Sigmoid colon (tissue), 7 donors: ENCODE results near the gene SNAPC5. TPM values are rescaled to one million over a fixed set of nuclear protein-coding genes. Genes with fewer than 3 reads are reported as not detected.
"Not testable (repeated sequence)": the region's sequence is repeated elsewhere in the genome, so short reads cannot be mapped to it uniquely, and the experiment has no call there.

Experiments used
- DNase-seq: peaks from one replicate; pipeline ENCODE4 v3.0.0-alpha.2; 2019
- H3K27ac ChIP-seq, 4 donors: fragments of 200-600 bp; sonication (generic); one replicate each; pipeline ENCODE4 v1.5.1; 2016 to 2019; ENCODE audit warnings: mild to moderate bottlenecking in 1 of 4
- H3K27me3 ChIP-seq, 3 donors: fragments of 200-600 bp; sonication (generic); one replicate each; pipeline ENCODE4 v1.5.1; 2019; ENCODE audit warnings: mild to moderate bottlenecking in 1 of 3
- H3K36me3 ChIP-seq, 4 donors: fragments of 200-600 bp; sonication (generic); one replicate each; pipeline ENCODE4 v1.5.1; 2016 to 2019
- H3K4me1 ChIP-seq, 4 donors: fragments of 200-600 bp; sonication (generic); one replicate each; pipeline ENCODE4 v1.5.1; 2017 to 2019
- H3K4me3 ChIP-seq, 4 donors: fragments of 200-600 bp; sonication (generic); one replicate each; pipeline ENCODE4 v1.5.1; 2017 to 2019; ENCODE audit warnings: mild to moderate bottlenecking in 2 of 4, moderate library complexity in 1 of 4
- H3K9me3 ChIP-seq, 4 donors: fragments of 200-600 bp in 3 of 4; sonication (generic) in 3 of 4; one replicate each; pipeline versions ENCODE4 v1.5.1 to v1.6.1; 2013 to 2019
- EP300 ChIP-seq, 4 donors: sonication (generic); formaldehyde crosslinking; IDR thresholded peaks; one replicate each; pipeline ENCODE4 v1.6.1; 2017; ENCODE audit warnings: antibody characterized with exemption in 4 of 4
- POLR2A ChIP-seq, 2 donors: fragments of 450-650 bp; IDR thresholded peaks; one replicate each; pipeline ENCODE4 v1.6.1; 2016; ENCODE audit warnings: antibody characterized with exemption in 2 of 2, mild to moderate bottlenecking in 2 of 2, moderate library complexity in 2 of 2
- POLR2AphosphoS5 ChIP-seq, 4 donors: sonication (generic); formaldehyde crosslinking; IDR thresholded peaks; one replicate each; pipeline ENCODE4 v1.6.1; 2017; ENCODE audit warnings: antibody characterized with exemption in 4 of 4
- WGBS, 2 donors: extraction: QIAGEN DNeasy Blood & Tissue Kit; methylation state at CpG; one replicate each; pipeline ENCODE4 v1.1.7; 2013; 5-methylcytosine and 5-hydroxymethylcytosine counted together
- intact Hi-C: fragments of 100-400 bp; cut with DNase I; formaldehyde crosslinking; loops from one replicate; pipeline ENCODE4 v1.15.1; 2023
- polyA plus RNA-seq, 3 donors: library from polyadenylated mRNA; stranded (reverse); fragments of 200-250 nt; gene quantifications; one replicate each; pipeline ENCODE4 v1.2.3, GENCODE V29; 2013
- total RNA-seq, 4 donors: library from RNA; depleted of rRNA; stranded (reverse); fragments of >200 nt; gene quantifications; one replicate each; pipeline ENCODE4 v1.1.0, GENCODE V29; 2016
- TF ChIP-seq, protein P1 (sequence below), 4 experiments: fragments of 450-650 bp in 3 of 4; fragments of 200-600 bp in 1 of 4; IDR thresholded peaks; one replicate each; pipeline ENCODE4 v1.5.1; 2016 to 2019; ENCODE audit warnings: antibody characterized with exemption in 4 of 4, mild to moderate bottlenecking in 3 of 4, moderate library complexity in 2 of 4
- donor health status: healthy with polysubstance abuse.
- donor health status: Bipolar disorder and iron deficiency.
- donor health status: healthy.

The SNAPC5 gene
- total and polyA plus RNA-seq, 7 donors: 16.6 to 65.5 (median 38.6) TPM

DNA sequence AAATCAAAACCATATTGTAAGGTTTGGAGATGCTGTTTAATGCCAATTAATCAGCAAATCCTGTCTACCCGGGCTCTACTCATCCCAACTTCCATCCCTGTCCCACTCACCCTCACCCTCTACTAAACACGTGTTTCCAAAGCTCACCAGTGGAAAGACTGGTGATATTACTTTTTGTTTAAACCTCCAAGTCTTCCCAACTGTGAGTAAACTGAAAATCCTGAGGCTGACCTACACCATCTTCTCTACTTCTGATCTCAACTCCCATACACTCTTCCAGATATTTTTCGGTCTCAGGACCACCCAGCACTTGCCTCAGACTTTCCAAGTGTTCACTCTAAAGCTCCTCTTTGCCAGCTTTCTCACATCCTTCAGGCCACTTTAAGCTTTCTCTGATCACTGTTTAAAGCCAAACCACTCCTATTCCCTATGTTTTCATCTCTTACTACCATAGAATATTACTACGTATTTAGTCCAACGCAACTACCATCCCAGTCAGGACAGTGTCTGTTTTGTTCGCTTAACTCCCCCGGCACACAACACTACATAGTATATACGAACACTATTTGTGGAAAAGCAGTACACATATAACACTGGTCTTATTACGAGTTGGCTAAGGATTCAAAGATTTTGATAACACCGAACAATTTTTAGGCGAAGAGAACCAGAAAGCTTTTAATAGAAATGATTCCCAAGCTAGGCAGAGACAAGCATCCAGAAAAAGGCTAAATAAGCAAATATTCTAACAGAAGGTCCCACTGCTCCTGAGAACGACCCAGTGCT is 6.4 kb upstream of the SNAPC5 start:
- Histone ChIP-seq H3K9me3 (no peaks in the 10 kb centered on the region), H3K27ac (peak overlapping the region; percentile 88 to 90 (median 89)), H3K27me3 (no peaks in the 10 kb centered on the region), H3K4me1 (peaks cover 0 to 30% (median 22%) of the 10 kb centered on the region in 4 donors), H3K4me3 (peak overlapping the region; percentile 65 to 87 (median 78)), H3K36me3 (peaks cover 18 to 45% (median 36%) of the 10 kb centered on the region in 4 donors)
- intact Hi-C loops: loop anchor here (2.0 to 5.0 kb wide), 3 partner anchors 117 to 348 kb away; partner anchors contain the start of genes MAP2K1 and TIPIN
- TF ChIP-seq POLR2AphosphoS5 (IDR thresholded peaks at IDR 0.05) (no peak), POLR2A (IDR thresholded peaks at IDR 0.05) (no peak)
- 1% methylated on average over 12 of the region's 12 CpGs for WGBS, 2 donors
- DNase-seq: no peak

DNA sequence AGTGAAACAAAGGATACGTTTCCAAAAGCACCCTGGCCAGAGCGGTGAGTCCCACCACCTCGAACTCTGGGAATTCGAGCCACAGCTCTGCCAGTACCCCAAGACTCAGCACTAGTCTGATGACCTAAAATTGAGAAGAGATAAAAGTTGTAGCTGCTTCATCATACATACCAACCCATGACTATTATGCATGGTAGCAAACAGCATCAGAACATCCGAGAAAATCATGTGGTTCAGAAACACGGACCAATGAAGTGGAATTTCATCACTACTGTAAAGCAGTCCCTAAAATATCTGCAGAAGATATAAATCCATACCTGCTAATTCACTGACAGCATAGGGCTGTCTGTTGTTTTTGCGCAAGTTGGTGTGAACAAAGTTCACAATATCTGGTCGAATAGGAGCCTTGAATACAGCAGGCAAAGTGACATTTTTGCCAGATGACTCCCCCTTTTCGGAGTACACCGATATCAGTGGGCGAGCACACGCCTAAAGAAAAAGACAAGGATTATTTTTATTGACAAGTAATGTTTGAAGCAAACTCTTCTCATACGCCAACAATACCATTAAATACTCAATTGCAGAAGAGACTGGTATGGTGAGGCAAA is 5.6 kb upstream of the SNAPC5 start:
- not testable (repeated sequence) for DNase-seq, H3K9me3 ChIP-seq, H3K27me3 ChIP-seq
- Histone ChIP-seq H3K36me3 (peaks cover 25 to 53% (median 44%) of the 10 kb centered on the region in 4 donors), H3K4me1 (peaks cover 0 to 35% (median 25%) of the 10 kb centered on the region in 4 donors), H3K27ac (peak overlapping the region in 3 of 4 donors; percentile 88 to 90 (median 89)), H3K4me3 (peak overlapping the region in 3 of 4 donors; percentile 72 to 87 (median 85))
- WGBS, 2 donors: 32 to 59% methylated on average over 13 of the region's 13 CpGs
- intact Hi-C loops: loop anchor here (5.0 kb wide), 1 partner anchor 349 kb away; no protein-coding TSS in a partner anchor

DNA sequence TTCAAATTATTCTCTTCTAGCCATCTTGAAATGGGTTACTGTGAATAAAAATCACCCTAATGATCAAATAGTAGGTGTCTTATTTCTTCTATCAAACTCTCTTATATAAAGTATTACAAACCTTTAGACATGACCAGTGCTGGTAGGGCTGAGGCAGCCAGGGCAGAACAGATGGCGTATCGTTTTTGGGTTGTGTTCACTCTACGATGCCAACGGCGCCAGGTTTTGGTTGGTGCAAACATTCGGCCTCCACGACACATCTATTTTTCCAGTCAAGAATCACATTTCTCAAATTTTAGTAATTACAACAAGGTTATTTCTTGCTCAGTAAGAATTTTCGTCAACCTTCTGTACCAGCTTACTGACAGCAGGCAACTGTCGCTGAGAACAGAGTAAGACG is 4.9 kb upstream of the SNAPC5 start:
- H3K27me3 ChIP-seq: no peaks in the 10 kb centered on the region
- intact Hi-C loops: loop anchor here (5.0 kb wide), 1 partner anchor 350 kb away; no protein-coding TSS in a partner anchor
- no peaks in the 10 kb centered on the region for H3K9me3 ChIP-seq
- H3K4me1 ChIP-seq: peaks cover 0 to 39% (median 30%) of the 10 kb centered on the region in 4 donors
- H3K36me3 ChIP-seq: peaks cover 25 to 54% (median 45%) of the 10 kb centered on the region in 4 donors
- no peak for DNase-seq
- H3K4me3 ChIP-seq: no peak overlapping the region
- 76 to 77% methylated on average over 10 of the region's 10 CpGs for WGBS, 2 donors
- TF ChIP-seq, protein P1, sequence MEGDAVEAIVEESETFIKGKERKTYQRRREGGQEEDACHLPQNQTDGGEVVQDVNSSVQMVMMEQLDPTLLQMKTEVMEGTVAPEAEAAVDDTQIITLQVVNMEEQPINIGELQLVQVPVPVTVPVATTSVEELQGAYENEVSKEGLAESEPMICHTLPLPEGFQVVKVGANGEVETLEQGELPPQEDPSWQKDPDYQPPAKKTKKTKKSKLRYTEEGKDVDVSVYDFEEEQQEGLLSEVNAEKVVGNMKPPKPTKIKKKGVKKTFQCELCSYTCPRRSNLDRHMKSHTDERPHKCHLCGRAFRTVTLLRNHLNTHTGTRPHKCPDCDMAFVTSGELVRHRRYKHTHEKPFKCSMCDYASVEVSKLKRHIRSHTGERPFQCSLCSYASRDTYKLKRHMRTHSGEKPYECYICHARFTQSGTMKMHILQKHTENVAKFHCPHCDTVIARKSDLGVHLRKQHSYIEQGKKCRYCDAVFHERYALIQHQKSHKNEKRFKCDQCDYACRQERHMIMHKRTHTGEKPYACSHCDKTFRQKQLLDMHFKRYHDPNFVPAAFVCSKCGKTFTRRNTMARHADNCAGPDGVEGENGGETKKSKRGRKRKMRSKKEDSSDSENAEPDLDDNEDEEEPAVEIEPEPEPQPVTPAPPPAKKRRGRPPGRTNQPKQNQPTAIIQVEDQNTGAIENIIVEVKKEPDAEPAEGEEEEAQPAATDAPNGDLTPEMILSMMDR (IDR thresholded peaks at IDR 0.05): no peak
- no peak for TF ChIP-seq POLR2A (IDR thresholded peaks at IDR 0.05)
- TF ChIP-seq POLR2AphosphoS5 (IDR thresholded peaks at IDR 0.05): no peak
- no peak for TF ChIP-seq EP300 (IDR thresholded peaks at IDR 0.05)
- H3K27ac ChIP-seq: no peak overlapping the region

DNA sequence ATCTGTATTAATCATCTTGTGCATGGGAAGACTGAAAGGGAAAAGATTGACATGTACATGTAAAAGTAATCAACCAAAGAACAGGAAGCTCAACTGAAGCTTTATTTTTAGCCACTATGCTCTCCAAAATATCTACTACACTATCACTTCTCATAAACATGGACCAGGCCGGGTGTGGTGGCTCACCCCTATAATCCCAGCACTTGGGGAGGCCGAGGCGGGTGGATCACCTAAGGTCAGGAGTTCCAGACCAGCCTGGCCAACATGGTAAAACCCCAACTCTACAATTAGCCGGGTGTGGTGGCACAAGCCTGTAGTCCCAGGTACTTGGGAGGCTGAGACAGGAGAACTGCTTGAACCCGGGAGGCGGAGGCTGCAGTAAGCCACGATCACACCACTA is 2.8 kb upstream of the SNAPC5 start:
- H3K27ac ChIP-seq, H3K4me3 ChIP-seq, H3K27me3 ChIP-seq, H3K9me3 ChIP-seq, DNase-seq: not testable (repeated sequence)
- peaks cover 0 to 42% (median 36%) of the 10 kb centered on the region in 4 donors for H3K4me1 ChIP-seq
- intact Hi-C loops: loop anchor here (5.0 kb wide), 1 partner anchor 352 kb away; no protein-coding TSS in a partner anchor
- WGBS, 2 donors: 79 to 86% methylated on average over 7 of the region's 7 CpGs
- H3K36me3 ChIP-seq: peaks cover 25 to 55% (median 45%) of the 10 kb centered on the region in 4 donors

DNA sequence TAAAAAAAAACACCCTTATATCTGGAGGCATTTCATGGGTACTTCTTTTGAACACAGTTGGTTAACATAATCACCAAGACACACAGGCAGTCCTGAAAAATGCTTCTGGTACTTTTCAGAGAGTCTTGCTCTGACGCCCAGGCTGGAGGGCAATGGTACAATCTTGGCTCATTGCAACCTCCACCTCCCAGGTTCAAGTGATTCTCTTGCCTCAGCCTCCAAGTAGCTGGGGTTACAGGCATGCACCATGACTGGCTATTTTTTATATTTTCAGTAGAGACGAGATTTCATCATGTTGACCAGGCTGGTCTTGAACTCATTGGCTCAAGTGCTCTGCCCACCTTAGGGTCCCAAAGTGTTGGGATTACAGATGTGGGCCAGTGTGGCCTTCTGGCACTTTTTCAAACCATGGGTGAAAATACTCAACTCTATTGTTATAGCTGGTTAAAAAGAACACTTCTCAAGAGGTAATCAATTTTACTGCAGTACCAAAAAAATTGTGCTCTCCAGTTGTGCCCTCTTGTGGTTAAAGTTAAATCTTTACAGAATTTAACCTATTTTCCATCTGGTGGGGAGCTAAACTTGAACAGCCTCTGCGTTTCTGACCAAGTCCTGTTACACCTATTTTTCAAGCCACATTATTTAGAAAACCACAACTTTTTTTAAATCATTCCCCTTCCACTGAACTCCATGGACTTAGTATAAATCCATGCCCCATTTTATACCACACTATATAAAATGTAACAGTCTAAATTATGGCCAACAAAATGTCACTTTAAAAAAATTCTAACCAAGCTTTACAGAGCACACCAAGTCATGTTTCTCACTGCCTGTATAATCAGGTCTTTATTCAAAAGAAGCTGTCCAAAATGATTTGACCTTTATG is 1.2 kb upstream of the SNAPC5 start:
- H3K4me1 ChIP-seq: peaks cover 0 to 36% (median 33%) of the 10 kb centered on the region in 4 donors
- TF ChIP-seq POLR2A (IDR thresholded peaks at IDR 0.05): no peak
- TF ChIP-seq, protein P1 (IDR thresholded peaks at IDR 0.05): peak in 1 of 4 experiments; percentile 8
- no peak for TF ChIP-seq EP300 (IDR thresholded peaks at IDR 0.05)
- peak in 1 of 4 donors; percentile 4 for TF ChIP-seq POLR2AphosphoS5 (IDR thresholded peaks at IDR 0.05)
- H3K36me3 ChIP-seq: peaks cover 25 to 69% (median 47%) of the 10 kb centered on the region in 4 donors
- no peaks in the 10 kb centered on the region for H3K27me3 ChIP-seq
- H3K4me3 ChIP-seq: no peak overlapping the region
- no peak for DNase-seq
- 57 to 65% methylated on average over 3 of the region's 3 CpGs for WGBS, 2 donors
- no peaks in the 10 kb centered on the region for H3K9me3 ChIP-seq
- peak overlapping the region; percentile 86 to 92 (median 92) for H3K27ac ChIP-seq
- intact Hi-C loops: no loop called here
